H9 (cell line): ENCODE data around the gene IL6R. TPM values are rescaled to one million over a fixed set of nuclear protein-coding genes. Genes with fewer than 3 reads are reported as not detected.

ENCODE experiments used
- DNase-seq: peaks from one replicate; pipeline ENCODE4 v3.0.0-alpha.2; 2017
- H2AFZ ChIP-seq: one replicate; pipeline ENCODE4 v1.6.1; 2013; ENCODE audit warnings: mild to moderate bottlenecking, low read length, control low read depth, moderate library complexity
- H2AK5ac ChIP-seq: 2 replicates; pipeline ENCODE4 v1.6.1; 2013; ENCODE audit warnings: low read length, control low read depth, mixed read lengths; ENCODE audit not compliant: insufficient read length
- H2BK120ac ChIP-seq: one replicate; pipeline ENCODE4 v1.6.1; 2013; ENCODE audit warnings: low read depth, mild to moderate bottlenecking, low read length, control low read depth, inconsistent platforms; ENCODE audit not compliant: poor library complexity, severe bottlenecking
- H2BK12ac ChIP-seq: 2 replicates; pipeline ENCODE4 v1.6.1; 2013; ENCODE audit warnings: low read length, control low read depth, mixed read lengths, low read depth; ENCODE audit not compliant: insufficient read length
- H2BK15ac ChIP-seq: 2 replicates; pipeline ENCODE4 v1.6.1; 2013; ENCODE audit warnings: low read depth, low read length, control low read depth
- H2BK20ac ChIP-seq: one replicate; pipeline ENCODE4 v1.6.1; 2013; ENCODE audit warnings: low read depth, mild to moderate bottlenecking, low read length, control low read depth, inconsistent platforms; ENCODE audit not compliant: poor library complexity, severe bottlenecking
- H2BK5ac ChIP-seq: 2 replicates; pipeline ENCODE4 v1.6.1; 2013; ENCODE audit warnings: low read length, control low read depth, mixed read lengths; ENCODE audit not compliant: insufficient read length
- H3K14ac ChIP-seq: 2 replicates; pipeline ENCODE4 v1.6.1; 2013; ENCODE audit warnings: low read length, control low read depth; ENCODE audit not compliant: insufficient read depth
- H3K18ac ChIP-seq: 2 replicates; pipeline ENCODE4 v1.6.1; 2013; ENCODE audit warnings: low read depth, mild to moderate bottlenecking, mixed read lengths, low read length, control low read depth; ENCODE audit not compliant: insufficient read length
- H3K23ac ChIP-seq: 2 replicates; pipeline ENCODE4 v1.6.1; 2013; ENCODE audit warnings: low read length, control low read depth, mixed read lengths, low read depth; ENCODE audit not compliant: insufficient read length
- H3K23me2 ChIP-seq: 2 replicates; pipeline ENCODE4 v1.6.1; 2013; ENCODE audit warnings: low read depth, mild to moderate bottlenecking, mixed read lengths, low read length, control low read depth; ENCODE audit not compliant: insufficient read length, poor library complexity, severe bottlenecking
- H3K27ac ChIP-seq: 2 replicates; pipeline ENCODE4 v1.5.1; 2013; ENCODE audit warnings: low read length, control low read depth, mixed read lengths, low read depth; ENCODE audit not compliant: insufficient read length
- H3K27me3 ChIP-seq: 2 replicates; pipeline ENCODE4 v1.6.1; 2013; ENCODE audit warnings: low read length, control low read depth, inconsistent platforms; ENCODE audit not compliant: insufficient read depth
- H3K4ac ChIP-seq: 2 replicates; pipeline ENCODE4 v1.6.1; 2013; ENCODE audit warnings: low read depth, mild to moderate bottlenecking, control low read depth, inconsistent platforms, low read length, moderate library complexity
- H3K4me1 ChIP-seq: 2 replicates; pipeline ENCODE4 v1.6.1; 2013; ENCODE audit warnings: low read length, control low read depth, inconsistent platforms; ENCODE audit not compliant: insufficient read depth
- H3K4me2 ChIP-seq: 2 replicates; pipeline ENCODE4 v1.6.1; 2013; ENCODE audit warnings: low read length, control low read depth, mixed read lengths; ENCODE audit not compliant: insufficient read length, insufficient read depth
- H3K56ac ChIP-seq: 2 replicates; pipeline ENCODE4 v1.6.1; 2013; ENCODE audit warnings: low read depth, mild to moderate bottlenecking, mixed read lengths, low read length, control low read depth; ENCODE audit not compliant: insufficient read length
- H3K79me1 ChIP-seq: 2 replicates; pipeline ENCODE4 v1.6.1; 2013; ENCODE audit warnings: low read depth, mild to moderate bottlenecking, moderate library complexity, low read length, control low read depth, inconsistent platforms; ENCODE audit not compliant: insufficient read depth, poor library complexity, severe bottlenecking
- H3K79me2 ChIP-seq: 2 replicates; pipeline ENCODE4 v1.6.1; 2013; ENCODE audit warnings: low read length, control low read depth, inconsistent platforms; ENCODE audit not compliant: insufficient read depth
- H3K9ac ChIP-seq: 2 replicates; pipeline ENCODE4 v1.6.1; 2013; ENCODE audit warnings: low read length, control low read depth, mixed read lengths; ENCODE audit not compliant: insufficient read length; ENCODE audit errors: extremely low read depth
- H3K9me3 ChIP-seq: one replicate; pipeline ENCODE4 v1.6.1; 2013; ENCODE audit warnings: low read depth, low read length, inconsistent platforms; ENCODE audit not compliant: control insufficient read depth
- H3T11ph ChIP-seq: one replicate; pipeline ENCODE4 v1.6.1; 2013; ENCODE audit warnings: mild to moderate bottlenecking, low read length, control low read depth, inconsistent platforms
- H4K20me1 ChIP-seq: one replicate; pipeline ENCODE4 v1.6.1; 2013; ENCODE audit not compliant: control insufficient read depth, insufficient read length, insufficient read depth
- H4K5ac ChIP-seq: 2 replicates; pipeline ENCODE4 v1.6.1; 2013; ENCODE audit warnings: low read depth, mild to moderate bottlenecking, mixed read lengths, low read length, control low read depth; ENCODE audit not compliant: insufficient read length
- H4K8ac ChIP-seq: replicated peaks from 2 replicates; pipeline ENCODE4 v1.6.1; 2013; ENCODE audit warnings: low read length, control low read depth, mixed read lengths, low read depth; ENCODE audit not compliant: insufficient read length
- H4K91ac ChIP-seq: 2 replicates; pipeline ENCODE4 v1.6.1; 2013; ENCODE audit warnings: low read depth, mild to moderate bottlenecking, moderate library complexity, mixed read lengths, low read length, control low read depth; ENCODE audit not compliant: insufficient read length
- H3K27ac Mint-ChIP-seq, 3 experiments: 2 replicates in 2 of 3; 3 replicates in 1 of 3; pipeline ENCODE4 v1.8.0; 2020 to 2021; ENCODE audit warnings: mixed read lengths in 3 of 3, mild to moderate bottlenecking in 1 of 3, moderate library complexity in 1 of 3
- H3K27me3 Mint-ChIP-seq: 2 replicates; pipeline ENCODE4 v1.8.0; 2021; ENCODE audit warnings: low read depth, mild to moderate bottlenecking, moderate library complexity, mixed read lengths
- H3K36me3 Mint-ChIP-seq, 3 experiments: 2 replicates in 2 of 3; 3 replicates in 1 of 3; pipeline ENCODE4 v1.8.0; 2020 to 2021; ENCODE audit warnings: low read depth in 3 of 3, mixed read lengths in 3 of 3; ENCODE audit not compliant: insufficient read depth in 1 of 3
- H3K4me1 Mint-ChIP-seq, 2 experiments: 2 replicates each; pipeline ENCODE4 v1.8.0; 2020; ENCODE audit warnings: mixed read lengths in 2 of 2
- H3K4me3 Mint-ChIP-seq, 2 experiments: 2 replicates in 1 of 2; 3 replicates in 1 of 2; pipeline ENCODE4 v1.8.0; 2020 to 2021; ENCODE audit warnings: mild to moderate bottlenecking in 2 of 2, mixed read lengths in 2 of 2, moderate library complexity in 1 of 2
- H3K9me3 Mint-ChIP-seq, 2 experiments: 2 replicates in 1 of 2; 3 replicates in 1 of 2; pipeline ENCODE4 v1.8.0; 2020; ENCODE audit warnings: mild to moderate bottlenecking in 2 of 2, mixed read lengths in 2 of 2, moderate library complexity in 1 of 2
- WGBS: extraction: QIAGEN DNeasy Blood & Tissue Kit; methylation state at CpG from one replicate; pipeline ENCODE4 v1.1.7; 2013; ENCODE audit warnings: missing lambda C conversion rate, low lambda C conversion rate, mixed read lengths; ENCODE audit not compliant: insufficient read length; ENCODE audit errors: extremely low coverage; 5-methylcytosine and 5-hydroxymethylcytosine counted together
- total RNA-seq: library from RNA; stranded (reverse); gene quantifications from 2 replicates; pipeline ENCODE4 v1.2.1, GENCODE V29; 2021
- TF ChIP-seq, protein P1 (sequence below): fragments of 200-600 bp; sonication (generic); conservative IDR thresholded peaks from 3 replicates; pipeline ENCODE4 v1.8.0; 2021; ENCODE audit warnings: antibody characterized with exemption, mild to moderate bottlenecking

Gene IL6R
- total RNA-seq, 1 experiment from 2014 or later = 1.7 TPM

DNA sequence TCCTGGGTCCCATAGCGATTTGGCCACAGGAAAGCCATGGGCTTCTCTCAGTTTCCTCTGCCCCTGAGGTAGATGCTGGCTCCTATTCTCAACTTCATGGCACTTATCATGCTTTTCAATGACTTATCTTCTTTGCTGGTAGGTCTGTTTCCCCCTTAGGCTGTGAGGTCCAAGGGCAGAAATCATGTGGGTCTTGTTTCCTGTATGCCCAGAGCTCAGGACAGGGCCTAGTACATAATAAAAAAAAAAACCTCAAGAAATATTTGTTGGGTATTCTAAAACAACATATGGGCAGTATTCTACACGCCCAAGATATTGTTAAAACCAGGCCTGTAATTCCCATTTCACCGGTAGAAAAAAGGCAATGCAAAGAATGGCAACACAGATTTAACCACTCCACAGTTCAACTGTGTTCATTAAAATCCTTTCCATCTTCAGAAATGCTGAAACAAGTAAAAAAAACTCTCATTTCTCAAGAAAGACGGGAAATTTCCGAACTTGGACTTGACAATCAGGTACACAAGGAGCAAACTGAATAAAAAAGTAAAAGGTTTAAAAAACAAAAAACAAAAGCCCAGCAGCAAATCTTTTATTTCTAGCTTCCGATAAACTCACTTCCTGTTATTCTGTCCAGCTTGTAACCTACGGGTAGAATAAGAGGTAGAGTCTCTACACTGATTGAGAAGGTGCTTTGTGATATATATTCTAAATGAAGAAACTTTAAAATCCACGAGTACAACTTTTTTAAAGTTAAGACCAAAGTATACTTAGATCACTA, 90.5 kb downstream of the IL6R start:
- H2BK12ac ChIP-seq = no peak overlapping the region
- no CpG with 5 or more reads among the region's 8 CpGs for WGBS
- H3K4me1 ChIP-seq = no peaks in the 10 kb centered on the region; the same call in 1 of the 2 replicates
- DNase-seq = no peak
- H3K27ac Mint-ChIP-seq = no peak overlapping the region
- no peak overlapping the region for H2AK5ac ChIP-seq
- H3K56ac ChIP-seq = no peak overlapping the region
- peaks cover 2% of the 10 kb centered on the region for H3K23me2 ChIP-seq
- no peak overlapping the region for H2AFZ ChIP-seq
- H3K23ac ChIP-seq = no peak overlapping the region
- H4K8ac ChIP-seq = no peak overlapping the region
- H3K4ac ChIP-seq = no peak overlapping the region
- H3K4me1 Mint-ChIP-seq = peaks cover 8 to 13% of the 10 kb centered on the region in 2 experiments
- H3K27ac ChIP-seq = no peak overlapping the region
- no peak overlapping the region for H2BK15ac ChIP-seq
- H3K4me3 Mint-ChIP-seq = no peak overlapping the region
- no peak overlapping the region for H4K5ac ChIP-seq
- H3K36me3 Mint-ChIP-seq = no peaks in the 10 kb centered on the region
- H2BK5ac ChIP-seq = no peak overlapping the region
- H3K79me1 ChIP-seq = no peaks in the 10 kb centered on the region
- no peak overlapping the region for H2BK20ac ChIP-seq
- H3K79me2 ChIP-seq = no peaks in the 10 kb centered on the region
- no peak overlapping the region for H4K91ac ChIP-seq
- no peak overlapping the region for H3K14ac ChIP-seq
- H2BK120ac ChIP-seq = no peak overlapping the region
- H3K4me2 ChIP-seq = no peak overlapping the region
- H4K20me1 ChIP-seq = no peaks in the 10 kb centered on the region
- no peaks in the 10 kb centered on the region for H3K9me3 Mint-ChIP-seq
- H3K9ac ChIP-seq = no peak overlapping the region
- H3K9me3 ChIP-seq = no peaks in the 10 kb centered on the region
- H3K27me3 Mint-ChIP-seq = peaks cover 34% of the 10 kb centered on the region
- no peak overlapping the region for H3T11ph ChIP-seq
- H3K18ac ChIP-seq = no peak overlapping the region
- peaks cover 18% of the 10 kb centered on the region for H3K27me3 ChIP-seq
- TF ChIP-seq, protein P1, sequence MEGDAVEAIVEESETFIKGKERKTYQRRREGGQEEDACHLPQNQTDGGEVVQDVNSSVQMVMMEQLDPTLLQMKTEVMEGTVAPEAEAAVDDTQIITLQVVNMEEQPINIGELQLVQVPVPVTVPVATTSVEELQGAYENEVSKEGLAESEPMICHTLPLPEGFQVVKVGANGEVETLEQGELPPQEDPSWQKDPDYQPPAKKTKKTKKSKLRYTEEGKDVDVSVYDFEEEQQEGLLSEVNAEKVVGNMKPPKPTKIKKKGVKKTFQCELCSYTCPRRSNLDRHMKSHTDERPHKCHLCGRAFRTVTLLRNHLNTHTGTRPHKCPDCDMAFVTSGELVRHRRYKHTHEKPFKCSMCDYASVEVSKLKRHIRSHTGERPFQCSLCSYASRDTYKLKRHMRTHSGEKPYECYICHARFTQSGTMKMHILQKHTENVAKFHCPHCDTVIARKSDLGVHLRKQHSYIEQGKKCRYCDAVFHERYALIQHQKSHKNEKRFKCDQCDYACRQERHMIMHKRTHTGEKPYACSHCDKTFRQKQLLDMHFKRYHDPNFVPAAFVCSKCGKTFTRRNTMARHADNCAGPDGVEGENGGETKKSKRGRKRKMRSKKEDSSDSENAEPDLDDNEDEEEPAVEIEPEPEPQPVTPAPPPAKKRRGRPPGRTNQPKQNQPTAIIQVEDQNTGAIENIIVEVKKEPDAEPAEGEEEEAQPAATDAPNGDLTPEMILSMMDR = no peak
